Colon (tissue), 2 donors: Measurements from ENCODE around the gene MADD.

Experiments used
- FAIRE-seq: peaks from 2 replicates; lab custom pipeline; 2012; peaks lifted over from hg19 to GRCh38; lab: Jason Lieb, UNC
- donor health status: control.
- donor health status: control.

Gene MADD

DNA sequence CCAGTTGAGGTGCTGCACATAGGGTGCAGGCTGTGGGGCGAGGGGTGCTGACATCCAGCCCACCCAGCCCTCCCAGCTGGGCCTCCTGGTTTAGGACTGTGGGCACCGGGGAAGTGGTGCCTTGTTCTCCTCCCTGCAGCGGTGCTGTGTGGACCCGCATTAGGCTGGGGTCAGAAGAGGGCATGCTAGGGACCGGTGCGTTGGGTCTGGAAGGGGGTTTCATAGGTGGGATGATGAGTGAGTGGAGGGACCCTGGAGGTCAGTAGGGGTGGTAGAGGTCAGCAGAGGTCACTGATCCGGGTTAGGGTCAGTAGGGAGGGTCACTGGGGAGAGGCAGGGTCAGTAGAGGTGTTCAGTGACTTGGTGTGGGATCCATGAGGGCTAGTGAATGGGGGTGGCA lies 89.2 kb downstream of the MADD start:
- no peak for FAIRE-seq

DNA sequence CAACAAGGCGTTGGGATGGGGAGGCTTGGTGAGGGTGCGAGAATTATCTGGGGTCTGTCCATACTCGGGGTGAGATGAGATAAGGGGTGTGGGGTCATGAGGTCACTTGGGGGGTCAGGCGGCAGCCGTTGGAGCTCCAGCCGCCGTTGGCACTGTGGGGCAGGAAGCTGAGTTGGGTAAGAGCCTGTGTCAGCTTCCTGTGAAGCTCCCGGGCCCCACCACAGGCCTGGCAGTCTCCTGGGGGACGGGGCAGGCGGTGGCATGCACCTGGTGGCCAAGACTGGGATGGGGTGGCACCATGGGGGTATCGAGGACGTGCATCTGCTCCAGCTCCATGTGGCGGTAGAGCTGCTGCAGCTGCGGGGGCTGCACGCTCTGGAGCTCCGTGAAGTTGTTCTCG lies 89.7 kb downstream of the MADD start:
- FAIRE-seq, result no peak

DNA sequence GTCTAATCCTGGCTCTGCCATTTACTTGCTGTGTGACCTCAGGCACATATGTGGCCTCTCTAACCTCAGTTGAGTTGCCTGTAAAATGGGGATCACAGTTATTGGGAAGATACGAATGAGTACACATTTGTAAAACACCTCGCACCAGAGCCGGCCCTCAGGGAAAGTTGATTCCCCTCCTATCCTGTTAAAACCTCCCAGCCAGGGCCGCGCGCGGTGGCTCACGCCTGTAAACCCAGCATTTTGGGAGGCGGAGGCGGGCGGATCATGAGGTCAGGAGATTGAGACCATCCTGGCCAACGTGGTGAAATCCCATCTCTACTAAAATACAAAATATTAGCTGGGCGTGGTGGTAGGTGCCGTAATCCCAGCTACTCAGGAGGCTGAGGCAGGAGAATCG lies 90.4 kb downstream of the MADD start:
- no peak for FAIRE-seq

DNA sequence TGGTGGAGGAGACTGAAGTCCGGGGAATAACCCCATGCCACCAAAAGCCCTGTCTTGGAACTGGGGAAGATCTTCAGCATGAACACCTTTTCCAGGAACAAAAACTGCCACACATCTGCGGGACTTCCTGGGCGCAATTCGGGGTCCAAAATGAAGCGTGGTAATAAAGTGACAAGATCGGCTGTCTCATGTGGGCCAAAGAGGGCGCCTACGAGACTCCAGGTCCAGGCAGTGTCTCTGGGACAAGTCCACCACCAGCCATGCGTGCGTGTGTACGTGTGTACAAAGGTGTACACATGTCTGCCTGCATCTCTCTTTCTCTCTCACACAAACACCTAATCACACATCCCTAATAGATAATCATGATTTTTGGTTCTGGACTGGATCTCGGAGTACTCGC lies 91.5 kb downstream of the MADD start:
- no peak for FAIRE-seq

DNA sequence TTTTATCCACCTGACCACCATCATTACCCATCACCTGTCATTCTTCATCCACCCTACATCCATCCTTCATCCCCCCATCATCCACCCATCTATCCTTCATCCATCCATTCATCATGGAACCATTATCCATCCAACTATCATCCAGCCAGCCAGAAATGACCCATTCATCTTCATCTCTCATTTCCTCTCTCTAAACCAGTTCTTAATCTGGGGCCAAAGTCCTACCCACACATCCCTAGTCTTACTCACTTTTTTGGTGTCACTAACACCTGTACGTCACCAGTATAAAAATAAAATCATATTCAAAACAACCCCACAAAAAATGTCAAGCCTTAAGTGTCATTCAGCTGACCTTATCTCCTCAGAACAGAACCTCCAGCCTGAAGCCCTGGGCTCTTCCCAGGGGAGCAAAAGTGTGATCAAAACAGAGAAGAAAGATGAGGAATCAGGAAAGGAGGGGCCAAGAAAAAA lies 96.1 kb downstream of the MADD start:
- no peak for FAIRE-seq

DNA sequence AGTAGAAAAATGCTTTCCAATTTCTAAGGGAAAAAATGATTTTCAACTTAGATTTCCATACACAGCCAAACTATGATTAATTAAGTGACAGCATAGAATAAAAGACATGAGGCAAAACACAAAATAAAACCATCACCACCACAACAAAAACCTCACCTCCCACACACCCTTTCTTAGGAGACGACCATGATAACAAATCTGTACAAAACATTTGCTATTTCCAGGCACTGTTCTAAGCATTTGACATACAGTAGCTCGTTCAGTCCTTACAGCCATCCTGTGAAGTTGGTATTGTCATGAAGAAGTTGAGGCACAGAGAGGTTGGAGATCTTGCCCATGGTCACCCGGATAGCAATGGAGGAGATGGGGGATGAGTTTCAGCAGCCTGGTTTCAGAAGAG lies 99.7 kb downstream of the MADD start:
- FAIRE-seq, result no peak

DNA sequence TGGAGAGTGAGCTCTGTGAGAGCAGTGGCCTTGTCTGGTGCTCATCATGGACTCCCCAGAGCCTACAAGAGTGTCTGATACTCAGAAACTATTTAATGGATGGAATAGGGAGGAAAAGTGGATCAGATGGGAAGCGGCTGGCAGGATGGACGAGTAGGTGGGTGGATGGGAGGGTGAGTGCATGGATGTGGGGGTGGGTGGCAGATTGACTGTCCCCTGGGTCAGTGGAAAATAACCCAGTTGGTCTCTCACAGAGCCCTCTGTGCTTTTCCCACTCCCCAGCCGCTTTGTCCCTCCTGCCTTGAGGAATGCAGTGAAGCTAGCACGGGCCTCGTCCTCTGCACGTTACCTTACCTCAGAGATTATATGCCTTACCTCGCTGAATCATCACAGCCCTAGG lies 102.5 kb downstream of the MADD start:
- FAIRE-seq, result no peak

DNA sequence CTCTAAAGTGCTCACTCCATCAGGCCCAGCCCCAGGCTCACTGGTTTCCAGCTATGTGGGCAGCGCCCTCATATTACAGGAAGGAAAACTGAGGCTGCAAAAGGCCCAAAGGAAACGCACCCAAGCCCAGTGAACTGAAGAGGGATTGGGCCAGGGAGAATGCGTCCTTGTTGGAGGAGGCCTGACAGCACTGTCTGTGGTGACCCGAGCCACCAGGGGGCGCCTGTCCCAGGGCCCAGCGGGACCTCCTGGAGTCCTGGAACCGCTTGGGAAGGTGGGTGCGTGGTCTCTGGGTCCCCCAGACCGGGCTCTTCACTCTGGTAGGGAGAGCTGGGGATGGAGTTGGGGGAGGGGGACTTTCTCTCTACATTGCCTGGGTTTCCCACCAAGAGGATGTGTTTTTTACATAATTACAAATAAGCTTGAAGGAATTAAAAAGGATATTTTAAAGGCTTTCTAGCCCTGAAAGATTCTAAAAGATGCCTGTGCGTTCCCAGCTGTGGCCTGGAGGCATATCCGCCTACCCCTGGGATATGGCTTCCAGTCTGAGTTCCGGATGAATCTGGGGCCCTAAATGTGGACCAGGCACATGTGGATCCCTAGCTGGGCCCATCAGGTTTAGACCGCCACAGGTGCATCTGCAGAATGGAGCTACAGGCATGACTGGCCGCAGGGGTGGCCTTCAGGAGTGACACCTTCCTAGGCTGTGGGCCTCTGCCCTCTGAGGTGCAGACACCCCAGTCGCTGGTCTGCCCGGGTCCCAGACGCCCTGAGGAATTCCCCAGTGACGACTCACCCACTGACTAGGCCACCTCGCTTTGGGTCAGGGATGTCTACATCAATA lies 104.2 kb downstream of the MADD start:
- FAIRE-seq, result no peak

DNA sequence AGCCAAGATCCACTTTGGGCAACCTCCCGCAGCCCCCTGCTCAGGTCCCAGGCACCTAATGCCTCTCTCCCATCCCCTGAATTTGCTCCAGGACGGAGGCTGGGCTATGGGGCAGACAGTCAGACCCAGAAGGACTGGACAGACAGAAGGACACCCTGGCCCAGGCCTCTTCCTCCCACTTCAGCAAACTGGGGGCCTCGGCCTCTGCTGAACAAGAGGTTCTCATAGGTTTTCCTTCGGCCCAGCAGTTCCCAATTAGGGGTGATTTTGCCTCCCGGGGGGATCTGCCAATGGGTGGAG lies 104.7 kb downstream of the MADD start:
- no peak for FAIRE-seq

DNA sequence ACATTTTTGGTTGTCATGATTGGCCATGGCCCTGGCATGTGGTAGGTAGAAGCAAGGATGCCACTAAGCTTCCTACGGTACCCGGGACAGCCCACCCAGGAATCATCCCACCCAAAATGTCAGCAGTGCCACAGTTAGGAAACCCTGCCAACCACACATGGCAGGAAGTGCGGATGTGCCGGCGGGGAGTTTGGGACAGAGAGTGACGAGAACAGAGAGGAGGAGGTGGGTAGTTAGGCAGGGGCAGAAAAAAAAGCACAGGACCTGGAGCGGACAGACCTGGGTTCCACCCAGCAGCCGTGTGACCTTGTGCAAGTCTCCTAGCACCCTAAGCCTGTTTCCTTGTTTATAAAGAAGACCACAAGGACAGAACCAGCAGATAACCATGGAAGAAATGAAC lies 105.1 kb downstream of the MADD start:
- no peak for FAIRE-seq

DNA sequence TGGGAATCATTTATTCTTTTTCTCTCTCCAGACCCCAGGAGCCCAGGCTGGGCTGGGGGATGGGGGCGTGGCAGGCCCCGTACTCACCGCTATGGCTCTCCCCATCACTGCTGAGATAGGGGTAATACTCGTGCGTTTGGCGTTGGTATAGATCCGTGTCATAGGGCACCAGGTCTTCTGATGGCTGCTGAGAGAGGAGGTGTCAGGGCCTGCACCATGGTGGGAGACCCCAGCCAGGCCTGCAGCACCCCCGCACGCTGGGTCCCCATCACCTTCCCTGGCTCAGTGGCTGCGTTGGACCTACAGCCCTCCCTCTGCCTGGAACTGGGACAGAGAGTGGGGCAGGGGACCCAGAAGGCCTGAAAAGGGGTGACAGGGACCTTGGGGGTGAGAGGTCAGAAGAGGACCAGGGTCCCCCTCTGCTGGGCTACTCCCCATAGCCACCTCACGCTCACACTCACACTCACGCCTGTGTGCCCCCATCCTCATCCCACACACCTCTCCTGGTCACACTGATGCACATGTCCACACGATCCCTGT lies 105.7 kb downstream of the MADD start:
- no peak for FAIRE-seq

DNA sequence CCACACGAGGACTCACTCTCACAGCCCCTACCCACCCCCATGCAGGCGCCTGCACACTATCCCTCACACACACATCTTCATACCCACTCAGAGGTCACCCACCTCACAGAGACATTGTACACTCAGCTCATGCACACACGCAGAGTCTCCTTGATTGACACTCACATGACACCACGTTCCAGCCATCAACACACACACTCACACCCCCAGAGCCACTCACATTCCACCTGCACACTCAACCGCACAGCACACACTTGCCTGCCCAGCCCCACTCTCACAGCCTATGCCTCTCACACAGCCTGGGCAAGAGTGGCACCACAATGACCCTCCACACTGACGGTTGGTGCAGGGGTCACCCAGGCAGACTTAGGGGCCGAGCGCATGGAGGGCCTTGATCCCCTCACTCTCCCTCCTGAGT lies 106.2 kb downstream of the MADD start:
- no peak for FAIRE-seq

DNA sequence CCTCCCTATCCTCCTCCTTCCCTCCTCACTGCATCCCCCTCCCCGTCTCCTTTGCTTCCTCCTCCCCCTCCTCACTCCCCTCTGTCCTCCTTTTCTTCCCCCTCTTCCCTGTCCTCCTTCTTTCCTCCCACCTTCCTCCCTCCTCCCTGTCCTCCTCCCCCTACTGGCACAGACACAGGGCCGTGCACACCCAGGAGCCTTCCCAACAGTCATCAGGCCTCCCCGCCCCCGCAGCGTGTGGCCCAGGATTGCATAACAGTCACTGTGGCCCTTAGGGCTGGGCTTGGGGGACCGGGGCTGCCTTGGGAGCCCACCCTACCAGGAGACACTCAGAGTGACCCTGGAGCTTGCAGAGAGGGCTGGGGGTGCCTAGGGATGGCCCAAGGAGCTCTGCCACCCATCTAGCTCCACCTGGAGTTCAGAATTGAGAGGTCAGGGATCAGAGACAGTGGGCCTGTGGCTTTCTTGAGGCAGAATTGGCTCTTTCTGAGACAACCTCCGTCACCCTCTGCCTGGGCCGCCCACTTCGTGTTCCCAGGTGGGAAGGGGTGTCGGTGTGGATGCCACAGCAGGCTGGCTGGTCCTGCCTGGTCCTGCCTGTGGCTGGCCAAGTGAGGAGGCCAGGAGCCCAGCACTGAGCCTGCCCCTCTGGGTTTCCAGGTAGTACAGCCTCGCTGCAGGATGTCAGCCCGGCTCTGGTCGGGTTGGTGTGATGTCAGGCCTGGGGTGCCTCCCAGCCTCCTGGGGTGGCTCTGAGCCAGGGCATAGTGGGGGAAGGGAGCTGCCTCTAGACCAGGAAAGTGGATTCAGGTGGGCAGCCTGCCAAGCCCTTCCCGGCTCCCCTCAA lies 106.8 kb downstream of the MADD start:
- FAIRE-seq, result no peak

DNA sequence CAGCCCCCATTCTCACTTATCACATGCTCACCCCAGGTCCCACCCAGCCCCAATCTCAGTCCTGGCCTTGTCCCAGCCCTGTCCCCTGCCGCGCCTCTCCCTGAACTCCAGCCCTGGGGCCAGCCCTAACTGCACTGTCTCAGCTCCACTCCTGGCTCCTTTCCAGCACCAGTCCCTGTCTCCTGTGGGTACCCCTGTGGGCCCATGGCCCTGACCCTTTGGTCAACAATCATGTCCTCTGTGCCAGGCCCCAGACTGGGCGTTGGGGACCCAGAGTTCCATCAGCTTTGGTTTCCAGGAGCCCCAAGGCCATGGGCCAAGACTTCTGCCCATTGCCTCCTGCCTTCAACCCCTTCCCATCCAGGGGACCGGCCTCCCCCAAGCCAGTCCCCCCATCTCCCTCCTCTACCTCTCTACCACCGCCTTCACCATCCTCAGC lies 107.7 kb downstream of the MADD start:
- no peak for FAIRE-seq

DNA sequence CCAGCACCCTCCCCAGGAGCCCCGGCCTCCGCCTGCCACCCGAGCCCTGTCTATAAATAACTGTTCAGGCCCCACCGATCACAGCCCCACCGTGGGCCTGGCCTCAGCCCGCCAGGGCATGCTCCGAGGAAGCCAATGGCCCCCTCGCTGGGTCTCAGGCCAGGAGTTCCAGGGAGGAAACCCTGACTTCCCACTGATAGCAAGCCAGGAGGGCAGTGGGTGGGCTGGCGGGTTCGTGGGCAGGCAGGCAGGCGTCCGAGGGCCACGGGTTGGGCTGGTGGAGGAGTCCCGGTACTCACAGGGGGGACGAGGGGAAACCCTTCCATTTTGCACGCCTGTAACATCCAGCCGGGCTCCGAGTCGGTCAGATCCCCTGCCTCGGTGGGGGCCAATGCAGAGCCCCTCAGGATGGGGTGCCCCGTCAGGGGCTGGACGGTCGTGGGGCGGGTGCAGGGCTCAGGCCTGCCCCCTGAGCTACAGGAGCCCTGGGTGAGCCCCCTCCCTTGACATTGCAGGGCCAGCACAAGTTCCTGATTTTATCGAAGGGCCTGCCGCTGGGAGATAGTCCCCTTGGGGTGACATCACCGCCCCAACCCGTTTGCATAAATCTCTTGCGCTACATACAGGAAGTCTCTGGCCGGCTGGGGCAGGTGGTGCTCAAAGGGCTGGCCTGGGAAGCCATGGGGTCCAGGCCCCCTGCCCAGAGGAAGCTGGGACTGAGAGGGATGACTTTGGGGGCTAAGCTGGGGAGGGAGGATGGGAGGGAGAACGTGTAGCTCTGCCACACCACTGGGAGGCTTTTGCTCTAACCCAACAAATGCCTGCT lies 108.3 kb downstream of the MADD start, which contains the start of gene SPI1:
TSS of gene SPI1 (minus strand) at position 538 of the 826 bp plus-strand sequence. CDS start at position 344, 194 bp downstream.
- FAIRE-seq, result no peak

DNA sequence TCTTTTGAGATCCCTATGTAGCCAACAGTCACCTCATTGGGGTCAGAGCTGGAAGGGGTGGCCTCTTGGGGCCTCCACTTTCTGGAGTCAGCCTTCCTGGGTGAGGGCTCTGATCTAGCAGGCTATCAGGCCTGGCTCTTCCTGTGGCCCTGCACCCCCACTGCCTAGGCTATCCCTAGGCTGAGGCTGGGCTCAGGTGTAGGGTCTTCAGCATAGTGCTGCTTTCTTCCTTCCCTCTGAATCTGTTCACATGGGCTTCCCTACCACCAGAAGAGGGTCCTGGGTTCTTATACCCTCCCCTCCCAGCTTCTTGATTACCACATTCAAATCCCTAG lies 108.9 kb downstream of the MADD start:
- FAIRE-seq, result no peak

DNA sequence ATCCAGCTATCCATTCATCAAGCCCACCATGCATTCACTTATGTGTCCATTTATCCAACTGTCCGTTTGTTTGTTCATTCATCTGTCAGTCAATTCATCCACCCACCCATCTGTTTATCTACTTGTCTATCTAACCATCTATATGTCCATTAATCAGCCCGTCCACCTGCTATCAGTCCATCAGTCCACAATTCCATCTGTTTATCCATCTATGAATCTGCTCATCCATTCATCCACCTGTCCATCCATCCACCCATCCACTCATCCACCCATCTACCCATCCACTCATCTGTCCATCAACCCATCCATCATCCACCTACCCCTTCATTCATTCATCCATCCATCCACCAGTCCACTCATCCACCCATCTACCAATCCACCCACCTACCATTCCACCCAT lies 109.4 kb downstream of the MADD start:
- FAIRE-seq, result no peak
